ENCODE measurements around the gene ACSS1.

ACSS1 gene

GRCh38 chr20:25036331-25036936, 21.5 kb downstream of the ACSS1 start:
- no peak overlapping the region for H3K4me3 ChIP-seq (ENCODE audit: low read length)
- no peak for TF ChIP-seq CTCF (IDR thresholded peaks at IDR 0.05; ENCODE audit: insufficient read depth, low read depth, low read length, missing control alignments)
- no peak for DNase-seq (ENCODE audit: low read depth)

DNA sequence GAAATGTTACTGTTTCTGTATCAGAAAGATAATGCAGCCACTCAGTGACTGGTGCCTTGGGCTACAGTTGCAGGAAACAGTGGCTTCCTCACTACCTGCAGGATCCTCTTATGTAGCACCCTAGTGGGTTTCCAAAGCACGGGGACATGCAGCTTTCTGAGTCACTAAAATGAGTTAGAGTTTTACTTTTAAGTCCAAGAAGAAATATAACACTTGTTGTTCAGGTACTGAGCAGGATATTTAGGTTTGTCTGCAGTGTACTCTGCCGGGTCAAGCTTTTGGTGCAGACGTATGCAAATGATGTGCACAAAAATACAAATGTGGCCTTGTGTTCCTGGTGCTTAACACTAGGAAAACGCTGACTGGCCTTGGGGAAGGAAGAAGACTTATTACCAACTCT, 22.0 kb downstream of the ACSS1 start:
- DNase-seq (ENCODE audit: low read depth) = no peak
- no peak overlapping the region for H3K4me3 ChIP-seq (ENCODE audit: low read length)
- no peak for TF ChIP-seq CTCF (IDR thresholded peaks at IDR 0.05; ENCODE audit: insufficient read depth, low read depth, low read length, missing control alignments)

GRCh38 chr20:25033924-25034300, 24.0 kb downstream of the ACSS1 start:
- H3K4me3 ChIP-seq (ENCODE audit: low read length) = no peak overlapping the region
- no peak for DNase-seq (ENCODE audit: low read depth)
- TF ChIP-seq CTCF (IDR thresholded peaks at IDR 0.05; ENCODE audit: insufficient read depth, low read depth, low read length, missing control alignments) = no peak

DNA sequence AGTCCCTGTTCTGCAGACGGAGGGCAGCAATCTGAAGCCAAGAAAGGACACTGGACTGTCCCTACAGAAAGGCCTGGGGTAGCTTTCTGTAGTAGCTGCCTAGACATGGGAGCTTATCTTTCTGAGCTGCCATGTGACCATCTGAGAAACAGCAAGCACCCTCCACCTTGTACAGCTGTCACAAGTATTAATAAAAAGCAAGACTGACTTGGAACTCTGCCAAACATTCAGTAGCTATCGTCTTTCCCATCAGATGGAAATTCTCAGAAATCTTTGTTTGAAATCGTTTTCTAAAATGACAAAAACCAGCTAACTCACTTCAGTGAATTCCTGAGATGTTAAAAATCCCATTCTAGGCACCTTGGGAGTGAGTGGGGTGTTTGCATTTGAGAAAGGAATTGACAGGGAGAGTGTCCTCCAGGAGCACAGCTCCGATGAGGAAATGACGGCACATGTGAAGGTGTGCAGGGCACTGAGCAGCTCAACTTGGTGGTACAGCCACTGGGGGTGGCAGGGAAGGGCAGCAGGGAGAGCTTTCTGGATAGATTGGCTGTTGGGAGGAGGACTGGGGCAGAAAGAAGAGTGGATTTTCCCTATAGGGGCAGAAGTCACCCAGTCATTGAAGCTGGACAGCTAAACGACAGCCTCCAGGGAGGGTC, 24.5 kb downstream of the ACSS1 start:
- TF ChIP-seq CTCF (IDR thresholded peaks at IDR 0.05; ENCODE audit: insufficient read depth, low read depth, low read length, missing control alignments) = no peak
- no peak for DNase-seq (ENCODE audit: low read depth)
- H3K4me3 ChIP-seq (ENCODE audit: low read length) = no peak overlapping the region

DNA sequence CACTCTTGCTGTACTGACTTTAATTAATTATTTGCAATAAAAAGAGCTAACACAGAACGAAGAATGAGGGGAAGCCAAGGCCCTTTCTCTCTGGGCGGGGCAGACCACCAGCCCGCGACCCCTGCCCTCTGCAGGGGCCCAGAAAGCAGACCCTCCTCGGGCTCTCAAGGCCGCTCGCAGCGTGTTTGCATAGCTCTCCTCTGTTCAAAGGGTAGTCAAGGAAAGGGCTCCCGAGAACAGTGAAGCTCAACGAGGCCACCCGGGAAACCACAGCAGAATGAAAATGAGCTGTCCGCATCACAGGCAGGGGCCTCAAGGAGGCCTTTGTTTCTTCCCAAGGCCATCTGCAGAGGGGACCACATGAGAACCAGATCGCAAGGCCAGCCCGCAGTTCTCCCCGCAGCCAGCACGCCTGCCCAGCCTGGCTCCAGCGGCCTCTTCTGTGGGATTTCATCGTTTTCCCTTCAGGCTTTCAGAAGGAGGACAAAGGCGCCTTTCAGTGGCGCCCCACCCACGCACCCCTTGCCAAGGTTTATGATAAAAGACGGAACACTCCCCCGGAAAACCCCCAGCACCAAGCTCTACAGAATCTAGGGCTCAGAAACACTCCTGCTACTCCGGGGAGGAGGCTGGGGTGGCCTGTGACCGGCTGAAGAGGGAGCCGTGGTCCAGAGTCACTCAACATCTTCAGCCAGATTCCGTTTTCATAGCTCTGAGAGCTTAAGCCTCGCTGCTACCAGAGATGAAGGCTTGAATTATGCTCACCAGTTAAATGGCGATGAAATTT, 25.3 kb downstream of the ACSS1 start:
- H3K4me3 ChIP-seq (ENCODE audit: low read length) = no peak overlapping the region
- no peak for DNase-seq (ENCODE audit: low read depth)
- TF ChIP-seq CTCF (IDR thresholded peaks at IDR 0.05; ENCODE audit: insufficient read depth, low read depth, low read length, missing control alignments) = no peak

- no peak for DNase-seq (ENCODE audit: low read depth)
- no peak for TF ChIP-seq CTCF (IDR thresholded peaks at IDR 0.05; ENCODE audit: insufficient read depth, low read depth, low read length, missing control alignments)
- H3K4me3 ChIP-seq (ENCODE audit: low read length) = no peak overlapping the region
Measured at GRCh38 chr20:25032065-25032477, 25.9 kb downstream of the ACSS1 start.
